Kasumi-1 (cell line): ENCODE measurements around the gene ADAMTS14.
"Not testable (repeated sequence)": the region's sequence is repeated elsewhere in the genome, so short reads cannot be mapped to it uniquely, and the experiment has no call there.

Source experiments
- DNase-seq, 2 experiments: peaks; one replicate each; lab custom pipeline; 2025; lab: John Stamatoyannopoulos, UW

The ADAMTS14 gene

GRCh38 chr10:70656489-70656888 lies 15.8 kb upstream of the ADAMTS14 start:
- no peak for DNase-seq

- DNase-seq = no peak
Measured at GRCh38 chr10:70657041-70657440, 15.3 kb upstream of the ADAMTS14 start.

DNA sequence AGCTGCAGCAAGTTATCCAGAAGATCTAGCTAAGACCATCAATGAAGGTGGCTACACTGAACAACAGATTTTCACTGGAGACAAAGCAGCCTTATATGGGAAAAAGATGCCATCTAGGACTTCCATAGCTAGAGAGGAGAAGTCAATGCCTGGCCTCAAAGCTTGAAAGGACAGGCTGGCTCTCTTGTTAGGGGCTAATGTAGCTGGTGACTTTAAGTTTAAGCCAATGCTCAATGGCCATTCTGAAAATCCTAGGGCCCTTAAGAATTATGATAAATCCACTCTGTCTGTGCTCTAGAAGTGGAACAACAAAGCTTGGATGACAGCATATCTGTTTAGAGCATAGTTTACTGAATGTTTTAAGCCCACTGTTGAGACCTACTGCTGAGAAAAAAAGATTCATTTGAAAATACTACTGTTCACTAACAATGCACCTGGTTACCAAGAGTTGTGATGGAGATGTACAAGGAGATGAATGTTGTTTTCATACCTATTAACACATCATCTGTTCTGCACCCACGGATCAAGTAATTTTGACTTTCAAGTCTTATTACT lies 13.6 kb upstream of the ADAMTS14 start:
- no peak for DNase-seq

GRCh38 chr10:70659306-70659705 lies 13.0 kb upstream of the ADAMTS14 start:
- no peak for DNase-seq

DNA sequence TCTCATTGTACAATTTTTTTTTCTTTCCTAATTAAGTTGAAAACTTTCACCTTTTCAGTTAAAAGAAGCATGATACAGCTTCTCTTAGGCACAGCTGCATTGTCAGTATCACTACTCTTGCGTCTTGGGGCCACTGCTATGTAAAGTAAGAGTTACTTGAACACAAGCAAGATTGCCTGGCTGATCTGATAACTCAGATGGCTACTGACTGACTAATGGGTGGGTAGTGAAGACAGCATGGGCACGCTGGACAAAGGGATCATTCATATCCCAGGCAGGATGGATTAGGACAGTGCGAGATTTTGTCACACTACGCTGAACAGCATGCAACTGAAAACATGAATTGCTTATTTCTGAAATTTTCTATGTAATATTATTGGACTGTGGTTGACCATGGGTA lies 11.6 kb upstream of the ADAMTS14 start:
- DNase-seq = no peak

- DNase-seq = no peak
Measured at GRCh38 chr10:70661623-70662361, 10.5 kb upstream of the ADAMTS14 start.

DNA sequence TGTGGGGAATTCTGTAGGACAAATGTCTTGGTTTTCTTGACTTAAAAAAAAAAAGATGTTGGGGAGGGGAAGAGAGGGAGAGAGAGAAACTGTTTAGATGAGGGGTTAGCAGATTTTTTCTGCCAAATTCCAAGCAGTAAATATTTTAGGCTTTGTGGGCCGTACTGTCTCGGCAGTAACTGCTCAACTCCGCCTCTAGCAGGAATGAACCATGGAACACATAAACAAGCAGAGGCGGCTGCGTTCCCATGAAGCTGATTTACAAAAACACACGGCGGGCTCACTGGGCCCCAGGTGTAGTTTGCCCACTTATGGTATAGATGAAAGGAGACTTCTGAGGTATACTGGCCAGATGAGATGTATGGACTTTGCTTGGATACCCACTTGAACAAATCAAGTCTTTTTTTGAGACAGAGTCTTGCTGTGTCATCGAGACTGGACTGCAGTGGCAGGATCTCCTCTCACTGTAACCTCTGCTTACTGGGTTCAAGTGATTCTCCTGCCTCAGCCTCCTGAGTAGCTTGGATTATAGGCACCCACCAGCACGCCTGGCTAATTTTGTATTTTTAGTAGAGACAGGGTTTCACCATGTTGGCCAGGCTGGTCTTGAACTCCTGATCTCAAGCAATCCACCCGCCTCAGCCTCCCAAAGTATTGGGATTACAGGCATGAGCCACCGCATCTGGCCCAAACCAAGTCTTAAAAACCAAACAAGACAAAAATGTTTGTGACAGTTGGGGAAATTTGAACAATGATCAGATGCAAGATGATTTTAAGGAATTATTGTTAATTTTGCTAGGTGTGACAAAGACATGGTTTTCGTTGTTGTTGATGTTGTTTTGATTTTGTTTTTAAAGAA lies 9.7 kb upstream of the ADAMTS14 start:
- no peak for DNase-seq

DNA sequence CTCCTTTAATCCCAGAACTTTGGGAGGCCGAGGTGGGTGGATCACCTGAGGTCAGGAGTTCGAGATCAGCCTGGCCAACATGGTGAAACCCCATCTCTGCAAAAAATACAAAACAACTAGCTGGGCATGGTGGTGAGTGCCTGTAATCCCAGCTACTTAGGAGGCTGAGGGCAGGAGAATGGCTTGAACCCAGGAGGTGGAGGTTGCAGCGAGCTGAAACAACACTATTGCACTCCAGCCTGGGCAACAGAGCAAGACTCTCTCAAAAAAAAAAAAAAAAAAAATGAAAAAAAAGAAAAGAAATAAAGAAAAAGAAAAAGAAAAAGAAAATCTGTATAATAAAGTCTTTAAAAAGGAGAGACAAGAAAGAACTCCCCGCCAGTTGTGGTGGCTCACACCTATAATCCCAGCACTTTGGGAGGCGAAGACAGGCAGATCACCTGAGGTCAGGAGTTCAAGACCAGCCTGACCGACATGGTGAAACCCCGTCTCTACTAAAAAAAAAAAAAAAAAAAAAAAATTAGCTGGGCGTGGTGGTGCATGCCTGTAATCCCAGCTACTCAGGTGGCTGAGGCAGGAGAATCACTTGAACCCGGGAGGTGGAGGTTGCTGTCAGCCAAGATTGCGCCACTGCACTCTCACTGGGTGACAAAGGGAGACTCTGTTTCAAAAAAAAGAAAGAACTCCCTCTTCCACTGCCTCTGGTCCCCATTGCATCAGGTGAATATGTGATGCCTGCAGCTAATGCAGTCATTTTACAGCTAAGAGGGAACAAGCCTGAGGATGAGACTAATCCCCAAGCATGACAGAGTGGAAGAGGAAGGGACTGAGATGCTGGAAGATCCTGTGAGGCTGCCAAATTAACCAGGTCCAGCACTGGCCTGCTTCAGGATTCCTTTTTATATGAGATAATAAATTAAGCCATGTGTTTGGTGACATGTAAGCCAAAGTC lies 8.6 kb upstream of the ADAMTS14 start:
- DNase-seq = not testable (repeated sequence)

GRCh38 chr10:70664702-70665195 lies 7.6 kb upstream of the ADAMTS14 start:
- DNase-seq = no peak

GRCh38 chr10:70666960-70667798 lies 5.1 kb upstream of the ADAMTS14 start:
- no peak for DNase-seq

DNA sequence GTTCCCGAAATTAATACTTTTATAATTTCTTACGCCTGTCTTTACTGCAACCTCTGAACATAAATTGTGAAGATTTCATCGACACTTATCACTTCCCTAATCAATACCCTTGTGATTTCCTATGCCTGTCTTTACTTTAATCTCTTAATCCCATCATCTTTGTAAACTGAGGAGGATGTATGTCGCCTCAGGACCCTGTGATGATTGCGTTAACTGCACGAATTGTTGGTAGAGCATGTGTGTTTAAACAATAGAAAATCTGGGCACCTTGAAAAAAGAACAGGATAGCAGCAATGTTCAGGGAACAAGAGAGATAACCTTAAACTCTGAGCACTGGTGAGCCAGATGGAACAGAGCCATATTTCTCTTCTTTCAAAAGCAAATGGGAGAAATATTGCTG lies 4.5 kb upstream of the ADAMTS14 start:
- DNase-seq = not testable (repeated sequence)

GRCh38 chr10:70668454-70668970 lies 3.8 kb upstream of the ADAMTS14 start:
- DNase-seq = no peak

GRCh38 chr10:70669015-70669414 lies 3.3 kb upstream of the ADAMTS14 start:
- no peak for DNase-seq

- DNase-seq = no peak
Measured at GRCh38 chr10:70669732-70670317, 2.5 kb upstream of the ADAMTS14 start.

- DNase-seq = no peak
Measured at GRCh38 chr10:70671619-70672164, 614 bp upstream of the ADAMTS14 start.

- no peak for DNase-seq
Measured at GRCh38 chr10:70673043-70673928, 980 bp downstream of the ADAMTS14 start.

DNA sequence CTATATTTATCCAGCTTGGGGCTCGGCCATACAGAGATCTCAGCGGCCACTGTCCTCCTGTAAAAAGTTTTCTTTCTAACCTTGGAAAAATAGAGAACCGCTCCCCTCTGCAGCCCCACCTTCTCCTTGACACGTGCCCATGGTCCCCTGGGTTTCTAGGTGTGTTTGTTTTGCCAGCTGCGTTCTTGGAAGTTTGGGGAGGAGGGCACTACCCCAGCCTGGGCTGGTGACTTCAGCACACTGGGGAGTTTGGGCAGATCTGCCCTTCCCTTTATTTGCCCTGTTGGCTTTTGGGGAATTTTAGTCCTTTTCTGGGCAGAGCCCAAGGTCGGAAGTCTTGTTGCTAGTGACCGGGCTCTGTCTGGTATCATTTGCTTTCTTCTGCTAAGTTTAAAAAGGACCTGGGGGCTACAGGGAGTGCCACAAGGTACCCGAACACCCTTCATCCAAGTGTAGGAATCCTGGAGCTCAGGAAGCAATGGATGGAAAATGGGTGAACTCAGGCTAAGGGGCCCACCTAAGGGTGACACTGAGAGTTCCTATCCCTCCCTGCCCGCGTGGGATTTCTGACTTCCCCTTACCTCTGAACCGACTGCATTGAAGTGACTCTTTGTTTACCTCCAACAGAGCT lies 1.7 kb downstream of the ADAMTS14 start:
- no peak for DNase-seq
